Stimulated activated CD4-positive, alpha-beta T cell treated with anti-CD3 and anti-CD28 coated beads, TNF-alpha, amount 100 ng/mL, for 4 hours (primary cell): ENCODE measurements around the gene GPR4.
A peak's percentile ranks its signal among the peaks of the same experiment; 100 is the strongest.
"Not testable (repeated sequence)": the region's sequence is repeated elsewhere in the genome, so short reads cannot be mapped to it uniquely, and the experiment has no call there.

Source experiments
- DNase-seq, 3 experiments: peaks; one replicate each; pipeline ENCODE4 v3.0.0-alpha.2; 2020; ENCODE audit warnings: low read depth in 3 of 3

The GPR4 gene

GRCh38 chr19:45623984-45624383, 22.0 kb upstream of the GPR4 start:
- no peak for DNase-seq

GRCh38 chr19:45621976-45622503, 20.0 kb upstream of the GPR4 start:
- DNase-seq = no peak

GRCh38 chr19:45621389-45621788, 19.4 kb upstream of the GPR4 start:
- DNase-seq = no peak

GRCh38 chr19:45616704-45617017, 14.6 kb upstream of the GPR4 start:
- no peak for DNase-seq

- peak; percentile 42 to 56 (median 42) for DNase-seq
Measured at GRCh38 chr19:45615795-45616703, 14.0 kb upstream of the GPR4 start.

GRCh38 chr19:45615056-45615455, 13.0 kb upstream of the GPR4 start:
- not testable (repeated sequence) for DNase-seq

GRCh38 chr19:45613926-45614725, 12.1 kb upstream of the GPR4 start:
- DNase-seq = no peak

GRCh38 chr19:45608948-45609347, 6.9 kb upstream of the GPR4 start:
- no peak for DNase-seq

GRCh38 chr19:45607071-45608029, 5.3 kb upstream of the GPR4 start:
- DNase-seq = no peak

- no peak for DNase-seq
Measured at GRCh38 chr19:45601115-45601514, 897 bp downstream of the GPR4 start.

- DNase-seq = no peak
Measured at GRCh38 chr19:45600340-45600885, 1.6 kb downstream of the GPR4 start.

- no peak for DNase-seq
Measured at GRCh38 chr19:45599286-45599685, 2.7 kb downstream of the GPR4 start.

GRCh38 chr19:45598267-45599001, 3.6 kb downstream of the GPR4 start:
- no peak for DNase-seq

GRCh38 chr19:45597425-45598111, 4.4 kb downstream of the GPR4 start:
- DNase-seq = no peak

GRCh38 chr19:45595814-45596213, 6.2 kb downstream of the GPR4 start:
- DNase-seq = no peak

GRCh38 chr19:45593520-45593919, 8.5 kb downstream of the GPR4 start:
- no peak for DNase-seq

GRCh38 chr19:45592366-45592765, 9.6 kb downstream of the GPR4 start:
- no peak for DNase-seq

GRCh38 chr19:45591638-45592005, 10.4 kb downstream of the GPR4 start:
- DNase-seq = no peak

GRCh38 chr19:45591004-45591637, 10.9 kb downstream of the GPR4 start:
- no peak for DNase-seq
